WTC11 (cell line): ENCODE data around the gene SDHA.

Experiments
- ATF3 ChIP-seq: sonication (generic); formaldehyde crosslinking; conservative IDR thresholded peaks from 2 replicates; pipeline ENCODE4 v1.8.1; 2022; ENCODE audit warnings: mild to moderate bottlenecking, missing genetic modification reagents
- CTCF ChIP-seq: fragments of 200-600 bp; IDR thresholded peaks from 2 replicates; pipeline ENCODE4 v1.8.0; 2022; ENCODE audit warnings: antibody characterized with exemption
- IRF2 ChIP-seq: sonication (generic); formaldehyde crosslinking; IDR thresholded peaks from 2 replicates; pipeline ENCODE4 v1.8.0; 2022; ENCODE audit warnings: low read depth, missing genetic modification reagents, borderline replicate concordance
- MAX ChIP-seq: sonication (generic); formaldehyde crosslinking; IDR thresholded peaks from 2 replicates; pipeline ENCODE4 v1.8.0; 2022; ENCODE audit warnings: mild to moderate bottlenecking, missing genetic modification reagents
- NFYB ChIP-seq: sonication (generic); formaldehyde crosslinking; conservative IDR thresholded peaks from 2 replicates; pipeline ENCODE4 v1.8.0; 2022; ENCODE audit warnings: low read depth, missing genetic modification reagents
- NR2C2 ChIP-seq: sonication (generic); formaldehyde crosslinking; IDR thresholded peaks from 2 replicates; pipeline ENCODE4 v1.8.0; 2022; ENCODE audit warnings: mild to moderate bottlenecking, missing genetic modification reagents
- STAT6 ChIP-seq: sonication (generic); formaldehyde crosslinking; conservative IDR thresholded peaks from 2 replicates; pipeline ENCODE4 v1.8.1; 2023; ENCODE audit warnings: mild to moderate bottlenecking, low read depth, missing genetic modification reagents, moderate library complexity
- ZNF532 ChIP-seq: fragments of 250-450 bp; sonication (Bioruptor Pico); IDR thresholded peaks from 2 replicates; pipeline ENCODE4 v1.9.0; 2021; ENCODE audit warnings: mild to moderate bottlenecking, borderline replicate concordance

- no peak for TF ChIP-seq NR2C2 (CRISPR knock-in tag)
- TF ChIP-seq NFYB (CRISPR knock-in tag): no peak
- no peak for TF ChIP-seq CTCF
- TF ChIP-seq IRF2 (CRISPR knock-in tag): no peak
- no peak for TF ChIP-seq ZNF532 (CRISPR knock-in tag)
- TF ChIP-seq MAX (CRISPR knock-in tag): no peak
- TF ChIP-seq STAT6 (CRISPR knock-in tag): no peak
- TF ChIP-seq ATF3 (CRISPR knock-in tag): no peak
Observed at GRCh38 chr5:184471-184870, 33.6 kb upstream of the SDHA start.
